GM18526 (cell line): ENCODE measurements around the gene ZNF836.

Source experiments
- POLR2A ChIP-seq: IDR thresholded peaks from 3 replicates; pipeline ENCODE4 v1.6.1; 2011; ENCODE audit not compliant: insufficient read length; ENCODE audit errors: extremely low read depth

ZNF836 gene

DNA sequence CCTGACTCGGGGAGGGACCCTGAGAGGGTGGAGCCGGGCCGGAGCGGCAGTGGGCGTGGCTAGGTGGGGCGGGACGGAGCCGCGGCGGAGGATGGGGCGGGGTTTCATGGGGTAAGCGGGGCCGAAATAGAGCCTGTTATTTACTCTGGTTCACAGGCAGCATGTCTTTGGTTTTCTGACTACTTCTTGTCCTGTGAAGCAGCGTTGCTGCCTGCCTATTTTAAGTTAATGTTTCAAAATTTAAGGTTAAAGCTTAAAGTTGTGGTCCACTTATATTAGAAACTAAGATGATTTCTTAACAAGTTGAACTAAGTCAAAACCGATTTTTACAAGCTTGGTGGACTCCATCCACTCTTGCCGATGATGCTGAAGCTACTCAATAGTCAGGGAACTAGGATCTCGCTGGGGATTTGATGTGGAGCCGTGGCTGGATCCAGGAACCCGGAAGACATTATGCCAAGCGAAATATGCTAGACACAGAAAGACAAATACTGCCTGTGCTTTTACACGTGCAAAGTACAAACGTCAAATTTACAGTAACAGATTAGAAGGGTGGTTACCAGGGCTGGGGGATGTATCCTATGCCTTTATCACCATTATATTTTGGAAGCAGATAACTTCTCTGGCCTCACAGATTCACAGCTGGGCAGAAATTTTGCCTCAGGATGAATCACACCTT lies 31.2 kb downstream of the ZNF836 start:
- TF ChIP-seq POLR2A = no peak

DNA sequence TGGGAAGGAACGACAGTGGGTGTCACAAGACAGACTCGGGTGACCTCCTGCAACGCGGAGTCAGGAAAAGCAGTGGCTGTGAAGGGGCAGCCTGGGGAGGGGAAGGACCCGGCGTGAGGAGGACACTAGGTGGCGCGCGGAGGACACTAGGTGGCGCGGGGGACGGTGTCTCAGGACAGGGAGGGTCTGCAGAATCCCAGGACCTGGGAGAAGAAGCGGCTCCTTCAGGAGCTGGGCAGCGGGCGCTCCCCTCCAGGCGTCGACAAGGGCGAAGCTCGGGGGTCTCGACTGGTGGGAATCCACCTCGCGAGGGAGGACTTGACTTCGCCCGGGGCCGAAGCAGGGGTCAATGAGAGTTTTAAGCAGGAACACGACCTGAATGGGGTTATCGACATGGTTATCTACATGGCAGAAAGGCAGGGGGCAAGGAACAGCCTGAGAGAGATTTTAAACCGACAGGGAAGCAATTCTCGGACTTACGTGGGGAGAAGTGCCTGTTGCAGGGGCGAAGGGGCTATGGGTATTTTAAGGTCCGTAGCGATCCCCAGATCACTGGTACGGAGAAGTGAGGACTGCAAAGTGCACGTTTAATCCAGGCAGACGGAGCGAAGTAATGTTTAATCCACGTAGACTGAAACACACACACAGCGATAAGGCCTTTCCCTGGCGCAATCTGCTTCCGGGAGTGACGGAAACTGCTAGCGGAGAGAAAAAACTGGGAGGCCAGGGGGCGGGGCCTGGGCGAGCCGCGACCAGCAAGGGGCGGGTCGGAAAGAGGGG lies 32.0 kb downstream of the ZNF836 start, which contains the start of gene ZNF616:
Gene ZNF616, minus strand, starts transcription at position 687 of the 780 bp plus-strand sequence. CDS start 9,426 bp downstream, outside the sequence.
- TF ChIP-seq POLR2A = peak; percentile 49

DNA sequence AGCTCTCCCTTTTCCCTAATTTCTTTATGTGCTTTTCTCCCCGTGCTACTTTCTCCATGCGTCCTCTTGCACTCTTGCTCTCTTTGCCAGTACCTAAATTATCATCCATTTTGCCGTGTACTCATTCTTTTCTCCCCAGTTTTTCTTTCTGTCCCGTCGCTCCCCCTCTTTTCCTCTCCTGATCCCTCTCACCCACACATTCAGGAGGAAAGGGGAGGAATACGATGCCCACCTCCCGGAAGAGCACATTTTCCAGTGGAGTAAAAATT lies 32.5 kb downstream of the ZNF836 start:
- no peak for TF ChIP-seq POLR2A

DNA sequence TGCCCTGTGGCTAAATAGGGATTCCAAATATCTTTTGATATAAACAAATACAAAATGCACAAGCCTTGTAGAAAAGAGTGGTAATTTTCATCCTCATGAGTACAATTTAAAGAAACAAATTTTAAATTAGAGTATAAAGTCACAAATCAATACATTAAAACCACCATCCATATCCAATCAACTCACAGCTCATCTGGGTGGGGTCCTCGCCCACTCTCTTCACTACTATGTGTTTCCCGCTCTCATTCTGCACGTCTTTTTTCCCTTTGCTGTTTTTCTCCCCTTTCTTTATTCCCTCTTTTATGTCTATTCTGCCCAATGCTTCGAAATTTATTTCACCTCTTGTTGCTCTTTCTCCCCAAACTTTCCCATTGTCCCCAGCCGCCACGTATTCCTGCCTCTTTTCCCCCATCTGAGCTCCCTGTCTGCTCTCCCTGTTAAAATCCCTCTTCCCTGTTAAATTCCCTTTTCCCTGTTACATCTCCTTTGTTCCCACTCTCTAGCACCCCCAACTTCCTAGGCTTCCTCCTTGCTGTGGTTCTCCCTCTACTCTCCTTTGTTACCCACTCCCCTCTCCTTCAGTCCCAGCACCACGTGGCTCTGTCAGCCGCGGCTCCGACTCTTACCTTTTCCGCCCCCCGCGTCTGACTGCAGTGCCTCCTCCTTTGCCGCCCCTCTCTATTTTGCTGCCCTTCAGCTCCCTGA lies 33.0 kb downstream of the ZNF836 start:
- no peak for TF ChIP-seq POLR2A

DNA sequence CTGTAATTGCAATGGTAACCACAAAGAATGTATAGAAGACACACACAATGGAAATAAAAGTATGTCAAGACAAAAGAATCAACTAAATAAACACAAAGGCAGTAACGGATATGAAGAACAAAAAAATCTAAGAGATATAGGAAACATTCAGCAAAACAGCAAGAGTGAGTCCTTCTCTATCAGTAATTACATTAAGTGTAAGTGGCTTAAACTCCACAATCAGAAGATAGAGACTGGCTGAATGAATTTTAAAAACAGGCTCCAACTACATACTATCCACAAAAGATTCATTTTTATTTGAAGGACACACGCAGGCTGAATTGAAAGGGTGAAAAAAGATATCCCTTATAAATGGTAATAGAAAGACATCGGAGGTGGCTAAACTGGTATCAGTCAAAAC lies 51.1 kb downstream of the ZNF836 start:
- no peak for TF ChIP-seq POLR2A

DNA sequence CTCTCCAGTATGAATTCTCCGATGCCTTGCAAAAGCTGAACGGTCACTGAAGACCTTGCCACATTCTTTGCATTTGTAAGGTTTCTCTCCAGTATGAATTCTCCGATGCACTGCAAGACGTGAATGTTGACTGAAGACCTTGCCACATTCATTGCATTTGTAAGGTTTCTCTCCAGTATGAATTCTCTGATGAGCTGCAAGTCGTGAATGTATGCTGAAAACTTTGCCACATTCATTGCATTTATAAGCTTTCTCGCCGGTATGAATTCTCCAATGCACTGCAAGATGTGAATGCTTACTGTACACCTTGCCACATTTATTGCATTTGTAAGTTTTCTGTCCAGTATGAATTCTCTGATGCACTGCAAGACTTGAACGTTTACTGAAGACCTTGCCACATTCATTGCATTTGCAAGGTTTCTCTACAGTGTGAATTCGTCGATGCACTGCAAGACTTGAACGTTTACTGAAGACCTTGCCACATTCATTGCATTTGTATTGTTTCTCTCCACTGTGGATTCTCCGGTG lies 55.8 kb downstream of the ZNF836 start:
- no peak for TF ChIP-seq POLR2A

DNA sequence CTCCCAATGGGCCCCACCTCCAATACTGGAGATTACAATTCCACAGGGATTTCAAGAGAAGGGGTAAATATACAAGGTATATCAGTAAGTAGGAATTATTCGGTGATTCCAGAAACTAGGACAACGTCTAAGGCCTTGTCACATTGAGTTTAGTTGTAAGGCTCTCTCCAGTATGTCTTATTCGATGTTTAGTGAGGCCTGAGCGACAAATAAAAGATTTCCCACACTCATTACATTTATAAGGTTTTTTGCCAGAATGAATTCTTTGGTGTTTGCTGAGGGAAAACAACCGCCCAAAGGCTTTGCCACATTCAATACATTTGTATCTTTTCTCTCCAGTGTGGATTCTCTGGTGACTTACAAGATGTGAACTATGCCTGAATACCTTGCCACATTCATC lies 56.7 kb downstream of the ZNF836 start:
- TF ChIP-seq POLR2A = no peak

DNA sequence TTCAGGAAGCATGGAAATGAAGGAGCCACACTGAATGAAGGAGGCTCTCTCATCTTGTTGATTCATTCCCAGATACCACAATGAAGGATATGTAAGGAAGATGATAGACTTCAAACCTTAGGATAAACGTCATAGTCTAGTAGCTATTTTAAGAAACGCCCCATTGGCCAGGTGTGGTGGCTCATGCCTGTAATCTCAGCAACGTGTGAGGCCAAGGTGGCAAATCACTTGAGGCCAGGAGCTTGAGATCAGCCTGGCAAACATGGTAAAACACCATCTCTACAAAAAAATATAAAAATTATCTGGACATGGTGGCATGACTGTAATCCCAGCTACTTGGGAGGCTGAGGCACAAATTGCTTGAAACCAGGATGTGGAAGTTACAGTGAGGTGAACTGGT lies 58.8 kb downstream of the ZNF836 start:
- TF ChIP-seq POLR2A = no peak

DNA sequence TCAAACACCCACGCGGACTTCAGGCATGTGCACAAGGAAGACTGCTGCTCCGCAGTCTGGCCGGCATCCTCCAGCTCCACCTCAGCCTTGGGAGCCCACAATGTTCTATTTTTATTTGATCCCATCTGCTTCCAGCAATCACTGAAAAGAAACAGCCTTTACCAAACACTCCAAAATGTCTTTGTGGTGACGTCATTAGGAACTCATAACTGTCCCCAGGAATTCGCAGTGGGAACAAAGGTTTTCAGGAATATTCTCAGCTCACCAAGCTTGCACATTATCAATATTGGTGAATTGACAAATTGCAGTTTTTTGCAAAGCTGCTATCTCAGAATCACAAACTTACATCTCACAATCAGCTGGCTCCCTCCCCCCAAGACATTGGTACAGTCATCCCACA lies 60.6 kb downstream of the ZNF836 start:
- no peak for TF ChIP-seq POLR2A
